ENCODE results near the gene TTN.
A peak's percentile ranks its signal among the peaks of the same experiment; 100 is the strongest.
"Not testable (repeated sequence)": the region's sequence is repeated elsewhere in the genome, so short reads cannot be mapped to it uniquely, and the experiment has no call there.

The TTN gene

GRCh38 chr2:178529194-178529593, 278.0 kb downstream of the TTN start:
- no peak for DNase-seq (ENCODE audit: low spot score)

- DNase-seq (ENCODE audit: low spot score): no peak
Measured at GRCh38 chr2:178528647-178529046, 278.6 kb downstream of the TTN start.

DNA sequence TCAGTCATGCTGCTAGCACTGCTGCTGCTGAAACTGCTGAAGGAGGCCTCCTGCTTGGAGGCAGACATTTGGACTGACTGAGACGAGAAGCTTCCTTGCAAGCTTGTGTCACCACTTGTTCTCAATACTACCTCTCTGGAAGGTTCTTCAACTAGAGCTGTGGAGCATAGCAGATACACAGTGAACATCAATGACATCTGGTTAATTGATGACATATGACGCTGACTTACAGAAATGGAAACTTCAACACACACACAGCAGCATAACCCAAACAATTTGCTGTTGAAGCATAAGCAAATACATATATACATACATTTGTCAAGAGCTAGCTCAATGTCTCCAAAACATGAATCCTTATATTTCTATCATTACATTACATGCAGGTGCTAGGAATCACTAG, 279.6 kb downstream of the TTN start:
- DNase-seq (ENCODE audit: low spot score): no peak

DNA sequence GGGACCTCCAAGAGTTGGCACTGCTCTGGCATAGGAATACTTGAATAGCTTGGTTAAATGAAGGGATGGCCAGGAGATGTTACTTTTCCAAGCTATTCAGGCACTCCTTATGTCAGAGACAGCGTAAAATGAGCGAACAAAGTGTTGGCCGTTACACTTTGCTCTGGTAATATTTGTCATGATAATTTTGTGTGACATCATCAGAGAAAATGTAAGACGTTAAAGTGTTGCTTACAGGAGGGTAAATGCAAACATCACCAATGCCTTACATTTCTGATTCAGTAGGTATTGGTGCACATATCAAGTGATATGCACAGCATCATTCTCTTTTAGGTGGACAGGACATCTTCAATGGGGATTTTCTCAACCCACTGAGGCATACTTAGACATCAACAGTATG, 281.0 kb downstream of the TTN start:
- DNase-seq (ENCODE audit: low spot score): no peak

DNA sequence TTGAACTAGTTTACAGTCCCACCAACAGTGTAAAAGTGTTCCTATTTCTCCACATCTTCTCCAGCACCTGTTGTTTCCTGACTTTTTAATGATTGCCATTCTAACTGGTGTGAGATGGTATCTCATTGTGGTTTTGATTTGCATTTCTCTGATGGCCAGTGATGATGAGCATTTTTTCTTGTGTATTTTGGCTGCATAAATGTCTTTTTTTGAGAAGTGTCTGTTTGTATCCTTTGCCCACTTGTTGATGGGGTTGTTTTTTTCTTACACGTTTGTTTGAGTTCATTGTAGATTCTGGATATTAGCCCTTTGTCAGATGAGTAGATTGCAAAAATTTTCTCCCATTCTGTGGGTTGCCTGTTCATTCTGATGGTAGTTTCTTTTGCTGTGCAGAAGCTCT, 281.8 kb downstream of the TTN start:
- DNase-seq (ENCODE audit: low spot score): not testable (repeated sequence)

DNA sequence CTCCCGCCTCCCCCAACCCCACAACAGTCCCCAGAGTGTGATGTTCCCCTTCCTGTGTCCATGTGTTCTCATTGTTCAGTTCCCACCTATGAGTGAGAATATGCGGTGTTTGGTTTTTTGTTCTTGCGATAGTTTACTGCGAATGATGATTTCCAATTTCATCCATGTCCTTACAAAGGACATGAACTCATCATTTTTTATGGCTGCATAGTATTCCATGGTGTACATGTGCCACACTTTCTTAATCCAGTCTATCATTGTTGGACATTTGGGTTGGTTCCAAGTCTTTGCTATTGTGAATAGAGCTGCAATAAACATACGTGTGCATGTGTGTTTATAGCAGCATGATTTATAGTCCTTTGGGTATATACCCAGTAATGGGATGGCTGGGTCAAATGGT, 282.2 kb downstream of the TTN start:
- DNase-seq (ENCODE audit: low spot score): not testable (repeated sequence)

GRCh38 chr2:178523596-178524134, 283.6 kb downstream of the TTN start:
- no peak for DNase-seq (ENCODE audit: low spot score)

- peak; percentile 86 for DNase-seq (ENCODE audit: low spot score)
Measured at GRCh38 chr2:178522950-178523595, 284.1 kb downstream of the TTN start.

DNA sequence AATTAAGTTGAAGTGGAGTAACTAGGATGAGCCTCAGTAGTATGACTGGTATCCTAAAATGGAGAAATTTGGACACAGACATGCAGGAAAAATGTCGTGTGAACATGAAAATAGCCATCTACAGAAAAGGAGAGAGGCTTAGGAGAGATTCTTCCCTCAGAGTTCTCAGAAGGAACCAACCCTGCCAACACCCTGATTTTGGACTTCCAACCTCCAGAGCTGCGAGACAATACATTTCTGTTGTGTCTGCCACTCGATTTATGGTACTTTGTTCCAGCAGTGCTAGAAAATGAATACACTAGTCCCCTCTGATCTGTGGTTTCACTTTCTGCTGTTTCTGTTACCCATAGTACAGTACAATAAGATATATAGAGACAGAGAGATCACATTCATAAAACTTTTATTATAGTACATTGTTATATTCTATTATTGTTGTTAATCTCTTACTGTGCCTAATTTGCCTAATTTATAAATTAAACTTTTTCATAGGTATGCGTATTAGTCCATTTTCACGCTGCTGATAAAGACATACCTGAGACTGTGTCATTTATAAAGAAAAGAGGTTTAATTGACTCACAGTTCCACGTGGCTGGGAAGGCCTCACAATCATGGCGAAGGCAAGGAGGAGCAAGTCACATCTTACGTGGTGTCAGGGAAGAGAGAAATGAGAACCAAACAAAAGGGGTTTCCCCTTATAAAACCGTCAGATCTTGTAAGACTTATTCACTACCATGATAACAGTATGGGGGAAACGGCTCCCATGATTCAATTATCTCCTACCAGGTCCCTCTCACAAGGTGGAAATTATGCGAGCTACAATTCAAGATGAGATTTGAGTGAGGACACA, 285.7 kb downstream of the TTN start:
- DNase-seq (ENCODE audit: low spot score): no peak

GRCh38 chr2:178517496-178517895, 289.7 kb downstream of the TTN start:
- no peak for DNase-seq (ENCODE audit: low spot score)

GRCh38 chr2:178514664-178515063, 292.6 kb downstream of the TTN start:
- DNase-seq (ENCODE audit: low spot score): peak; percentile 52

GRCh38 chr2:178513876-178514275, 293.3 kb downstream of the TTN start:
- no peak for DNase-seq (ENCODE audit: low spot score)

DNA sequence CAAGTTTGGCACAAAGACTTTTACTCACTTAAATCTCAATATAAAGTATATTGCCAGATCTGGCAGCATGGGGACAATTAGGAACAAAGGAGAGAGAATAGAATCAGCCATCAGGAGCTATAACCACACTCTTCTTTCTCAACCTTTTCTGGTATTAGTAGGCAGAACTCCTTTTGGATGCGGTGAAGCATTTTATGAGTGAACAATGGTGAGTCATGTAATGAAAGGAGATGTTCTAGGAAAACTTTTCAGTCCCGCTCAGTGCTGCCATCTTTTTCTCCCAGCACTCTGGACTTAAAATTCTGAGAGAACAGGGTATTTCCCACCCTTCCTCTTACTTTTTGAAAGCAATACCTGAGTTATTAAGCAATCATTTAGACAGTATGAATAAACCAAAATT, 294.7 kb downstream of the TTN start:
- DNase-seq (ENCODE audit: low spot score): no peak

GRCh38 chr2:178510384-178510783, 296.8 kb downstream of the TTN start:
- DNase-seq (ENCODE audit: low spot score): no peak

DNA sequence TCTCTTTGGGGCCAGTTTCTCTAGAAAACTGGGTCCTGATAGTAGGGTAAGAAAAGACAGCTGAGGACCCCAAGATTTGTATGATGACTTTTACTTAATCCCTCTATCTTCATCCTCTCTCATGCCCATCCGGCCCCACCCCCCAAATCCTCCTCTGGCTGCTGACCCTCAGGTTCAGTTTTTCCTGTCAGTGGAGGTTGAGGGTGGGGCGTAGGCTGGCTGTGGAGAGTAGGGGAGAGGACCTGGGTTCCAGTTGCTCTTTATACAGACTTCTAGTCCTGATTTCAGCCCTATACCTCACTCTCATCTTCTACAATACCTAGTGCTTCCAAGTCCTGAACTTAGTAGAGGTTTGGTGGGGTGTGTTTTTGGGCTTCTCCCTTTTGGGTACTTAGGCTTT, 298.6 kb downstream of the TTN start:
- no peak for DNase-seq (ENCODE audit: low spot score)

- no peak for DNase-seq (ENCODE audit: low spot score)
Measured at GRCh38 chr2:178506949-178507348, 300.3 kb downstream of the TTN start.

- no peak for DNase-seq (ENCODE audit: low spot score)
Measured at GRCh38 chr2:178506524-178506923, 300.7 kb downstream of the TTN start.

DNA sequence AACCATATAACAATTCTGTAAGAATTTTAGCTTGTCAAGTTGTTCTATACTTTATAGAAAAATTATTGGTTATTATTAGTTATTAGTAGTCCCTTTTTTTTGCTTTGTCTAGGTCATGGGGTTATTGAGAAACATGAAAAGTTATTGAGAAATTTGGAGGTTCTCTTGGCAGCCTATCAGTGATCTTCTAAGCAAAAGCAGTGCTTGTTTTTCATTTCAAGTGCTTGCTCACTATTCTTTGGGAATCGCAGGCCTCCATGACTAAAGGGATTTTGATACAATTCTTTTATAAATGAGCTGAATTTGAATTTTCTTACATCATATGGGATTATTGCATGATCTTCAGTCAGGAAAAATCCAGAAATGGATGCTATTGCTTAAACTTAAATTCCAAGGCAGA, 301.1 kb downstream of the TTN start:
- DNase-seq (ENCODE audit: low spot score): no peak

DNA sequence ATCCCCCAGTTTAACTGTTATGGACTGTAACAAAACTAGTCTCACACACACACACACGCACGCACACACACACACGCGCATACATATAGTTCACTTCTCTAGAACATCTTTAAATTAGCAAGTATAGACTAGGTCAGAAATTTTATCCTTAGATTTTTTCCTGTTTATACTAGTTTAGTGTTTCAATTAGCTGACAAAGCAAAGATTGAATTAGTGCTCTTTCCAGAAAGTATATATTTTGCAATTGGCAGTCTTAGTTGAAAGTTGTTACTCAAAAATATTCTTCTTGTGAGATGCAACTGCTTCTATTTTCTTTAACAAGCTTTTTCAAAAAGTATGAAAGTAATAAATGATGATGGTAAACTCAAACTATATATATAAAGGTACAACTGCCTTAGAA, 304.5 kb downstream of the TTN start:
- DNase-seq (ENCODE audit: low spot score): no peak

- no peak for DNase-seq (ENCODE audit: low spot score)
Measured at GRCh38 chr2:178499640-178500039, 307.6 kb downstream of the TTN start.

GRCh38 chr2:178498137-178498536, 309.1 kb downstream of the TTN start:
- no peak for DNase-seq (ENCODE audit: low spot score)

DNA sequence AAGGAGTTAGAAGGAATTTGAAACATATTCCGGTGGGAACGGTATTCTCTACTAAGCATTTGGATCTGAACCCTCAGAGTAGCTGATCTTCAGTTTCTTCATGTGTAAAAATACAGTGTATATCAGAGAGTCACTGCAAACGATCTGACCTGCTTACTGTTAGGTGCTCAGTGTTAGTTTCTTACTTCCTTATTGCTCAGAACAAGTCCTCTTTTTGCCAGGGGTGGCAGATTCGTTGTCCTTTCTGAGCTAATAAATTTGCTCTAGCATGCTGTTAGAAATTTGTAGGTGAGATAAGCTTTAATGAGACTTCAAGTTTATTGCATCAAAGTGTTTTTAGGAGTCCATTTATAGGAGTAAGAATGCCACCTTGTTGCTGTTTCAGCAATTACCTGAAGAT, 311.2 kb downstream of the TTN start:
- DNase-seq (ENCODE audit: low spot score): no peak

- no peak for DNase-seq (ENCODE audit: low spot score)
Measured at GRCh38 chr2:178491612-178492011, 315.6 kb downstream of the TTN start.

Data from CD4-positive, alpha-beta T cell treated with Interleukin-15 for 4 hours (primary cell).